WTC11 (cell line): Measurements from ENCODE around the gene BORCS8. TPM values are rescaled to one million over a fixed set of nuclear protein-coding genes. Genes with fewer than 3 reads are reported as not detected.

Experiments
- ATAC-seq: fragments of 200-7000 bp; cut with Tn5 transposase; 2 replicates; pipeline ENCODE4 v1.10.0; 2021; ENCODE audit warnings: mild to moderate bottlenecking, moderate library complexity
- CTCF ChIA-PET: fragments of 300-600 bp; sonication (Branson Sonifier 250); formaldehyde crosslinking; loops from one replicate; lab custom pipeline; 2021; ENCODE audit warnings: antibody characterized with exemption; lab: Charles Lee
- POLR2A ChIA-PET: fragments of 350-600 bp; sonication (Branson Sonifier 250); formaldehyde crosslinking; loops from one replicate; lab custom pipeline; 2021; ENCODE audit warnings: antibody characterized with exemption; lab: Charles Lee
- DNase-seq: peaks from one replicate; pipeline ENCODE4 v3.0.0; 2021; ENCODE audit warnings: low spot score
- H3K27ac Mint-ChIP-seq: 2 replicates; pipeline ENCODE4 v1.8.0; 2021; ENCODE audit warnings: mixed read lengths
- H3K27me3 Mint-ChIP-seq: 2 replicates; pipeline ENCODE4 v1.8.0; 2021; ENCODE audit warnings: low read depth, mild to moderate bottlenecking, moderate library complexity, mixed read lengths
- H3K36me3 Mint-ChIP-seq: 2 replicates; pipeline ENCODE4 v1.8.0; 2021; ENCODE audit warnings: mixed read lengths
- H3K4me1 Mint-ChIP-seq: 2 replicates; pipeline ENCODE4 v1.8.0; 2022; ENCODE audit warnings: mixed read lengths
- H3K4me3 Mint-ChIP-seq: 2 replicates; pipeline ENCODE4 v1.8.0; 2021; ENCODE audit warnings: mild to moderate bottlenecking, moderate library complexity, mixed read lengths
- H3K9me3 Mint-ChIP-seq: 2 replicates; pipeline ENCODE4 v1.8.0; 2021; ENCODE audit warnings: mixed read lengths
- KAT7 ChIP-seq: sonication (generic); formaldehyde crosslinking; IDR thresholded peaks from 2 replicates; pipeline ENCODE4 v1.8.1; 2023; ENCODE audit warnings: missing genetic modification reagents, mild to moderate bottlenecking, borderline replicate concordance
- NFE2L1 ChIP-seq: sonication (generic); formaldehyde crosslinking; IDR thresholded peaks from 2 replicates; pipeline ENCODE4 v1.8.1; 2023; ENCODE audit warnings: missing genetic modification reagents
- NFYB ChIP-seq: sonication (generic); formaldehyde crosslinking; conservative IDR thresholded peaks from 2 replicates; pipeline ENCODE4 v1.8.0; 2022; ENCODE audit warnings: low read depth, missing genetic modification reagents
- OVOL2 ChIP-seq: fragments of 250-450 bp; sonication (Bioruptor Pico); IDR thresholded peaks from 2 replicates; pipeline ENCODE4 v1.9.0; 2021; ENCODE audit warnings: mild to moderate bottlenecking, borderline replicate concordance
- RELA ChIP-seq: sonication (generic); formaldehyde crosslinking; IDR thresholded peaks from 2 replicates; pipeline ENCODE4 v1.8.1; 2022; ENCODE audit warnings: missing genetic modification reagents, mild to moderate bottlenecking, borderline replicate concordance
- RORB ChIP-seq: fragments of 250-450 bp; sonication (Bioruptor Pico); IDR thresholded peaks from 2 replicates; pipeline ENCODE4 v1.9.0; 2021; ENCODE audit warnings: mild to moderate bottlenecking
- SMAD3 ChIP-seq: sonication (generic); formaldehyde crosslinking; IDR thresholded peaks from 2 replicates; pipeline ENCODE4 v1.8.0; 2022; ENCODE audit warnings: missing genetic modification reagents, mild to moderate bottlenecking, borderline replicate concordance
- SOX15 ChIP-seq: fragments of 250-450 bp; sonication (Bioruptor Pico); IDR thresholded peaks from 2 replicates; pipeline ENCODE4 v1.9.0; 2021; ENCODE audit warnings: mild to moderate bottlenecking
- SP1 ChIP-seq: sonication (generic); formaldehyde crosslinking; conservative IDR thresholded peaks from 2 replicates; pipeline ENCODE4 v1.8.1; 2022; ENCODE audit warnings: missing genetic modification reagents
- TEAD1 ChIP-seq: sonication (generic); formaldehyde crosslinking; IDR thresholded peaks from 2 replicates; pipeline ENCODE4 v1.8.0; 2022; ENCODE audit warnings: mild to moderate bottlenecking, missing genetic modification reagents
- TP53 ChIP-seq: sonication (generic); formaldehyde crosslinking; IDR thresholded peaks from 2 replicates; pipeline ENCODE4 v1.8.1; 2023; ENCODE audit warnings: mild to moderate bottlenecking, missing genetic modification reagents
- ZNF121 ChIP-seq: sonication (generic); formaldehyde crosslinking; IDR thresholded peaks from 2 replicates; pipeline ENCODE4 v1.8.0; 2023; ENCODE audit warnings: missing genetic modification reagents
- ZNF138 ChIP-seq: sonication (generic); formaldehyde crosslinking; conservative IDR thresholded peaks from 2 replicates; pipeline ENCODE4 v1.8.1; 2022; ENCODE audit warnings: mild to moderate bottlenecking, moderate library complexity, missing genetic modification reagents
- ZNF263 ChIP-seq: sonication (generic); formaldehyde crosslinking; IDR thresholded peaks from 2 replicates; pipeline ENCODE4 v1.8.1; 2022; ENCODE audit warnings: low read depth, mild to moderate bottlenecking, moderate library complexity, missing genetic modification reagents
- total RNA-seq: library from RNA; stranded (reverse); gene quantifications from 3 replicates; pipeline ENCODE4 v1.2.3, GENCODE V29; 2021
- TF ChIP-seq, protein P1 (sequence below): sonication (generic); formaldehyde crosslinking; IDR thresholded peaks from 2 replicates; pipeline ENCODE4 v1.8.0; 2023; ENCODE audit warnings: missing genetic modification reagents
- TF ChIP-seq, protein P2 (sequence below): sonication (generic); formaldehyde crosslinking; IDR thresholded peaks from 2 replicates; pipeline ENCODE4 v1.8.1; 2023; ENCODE audit warnings: mild to moderate bottlenecking, moderate library complexity, missing genetic modification reagents
- TF ChIP-seq, protein P3 (sequence below): sonication (generic); formaldehyde crosslinking; IDR thresholded peaks from 2 replicates; pipeline ENCODE4 v1.8.0; 2023; ENCODE audit warnings: missing genetic modification reagents, mild to moderate bottlenecking, borderline replicate concordance
- TF ChIP-seq, protein P4 (sequence below): fragments of 250-450 bp; sonication (Bioruptor Pico); conservative IDR thresholded peaks from 2 replicates; pipeline ENCODE4 v1.9.0; 2021; ENCODE audit warnings: mild to moderate bottlenecking
- TF ChIP-seq, protein P5 (sequence below): sonication (generic); formaldehyde crosslinking; IDR thresholded peaks from 2 replicates; pipeline ENCODE4 v1.8.0; 2022; ENCODE audit warnings: mild to moderate bottlenecking, missing genetic modification reagents
- TF ChIP-seq, protein P6 (sequence below): sonication (generic); formaldehyde crosslinking; IDR thresholded peaks from 2 replicates; pipeline ENCODE4 v1.8.0; 2023; ENCODE audit warnings: mild to moderate bottlenecking, missing genetic modification reagents
- TF ChIP-seq, protein P7 (sequence below): sonication (generic); formaldehyde crosslinking; IDR thresholded peaks from 2 replicates; pipeline ENCODE4 v1.8.0; 2022; ENCODE audit warnings: mild to moderate bottlenecking, missing genetic modification reagents
- TF ChIP-seq, protein P8 (sequence below): fragments of 250-450 bp; sonication (Bioruptor Pico); IDR thresholded peaks from 2 replicates; pipeline ENCODE4 v1.9.0; 2021; ENCODE audit warnings: mild to moderate bottlenecking

Gene BORCS8
- total RNA-seq, 1 experiment from 2014 or later = 20.9 TPM

DNA sequence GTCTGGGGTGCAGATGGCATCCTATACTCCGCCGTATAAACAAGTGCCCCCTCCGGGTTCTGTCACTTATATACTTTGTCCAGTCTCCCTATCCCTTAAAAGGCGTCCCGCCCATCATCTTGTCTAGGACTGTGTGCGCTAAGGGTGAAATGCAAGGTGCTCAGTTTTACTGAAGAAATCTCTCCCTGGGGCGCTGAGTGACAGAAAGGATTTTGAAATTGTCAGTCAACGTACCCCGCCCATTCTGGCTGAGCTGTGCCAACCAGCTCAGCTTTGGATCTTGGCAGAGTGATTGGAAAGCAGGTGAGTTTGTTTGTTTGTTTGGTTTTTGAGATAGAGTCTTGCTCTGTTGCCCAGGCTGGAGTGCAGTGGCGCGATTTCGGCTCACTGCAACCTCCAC lies 49.6 kb downstream of the BORCS8 start:
- CTCF ChIA-PET = interaction anchor here (0.5 to 1.6 kb wide), 2 partner anchors 15 to 22 kb away, joined by 5 to 6 read pairs; no protein-coding TSS in a partner anchor
- peaks cover 9% of the 10 kb centered on the region for H3K4me1 Mint-ChIP-seq
- H3K9me3 Mint-ChIP-seq = 0 out of 2 replicates have a peak, but pooled peaks cover 4% of the 10 kb centered on the region
- H3K4me3 Mint-ChIP-seq = no peak overlapping the region
- POLR2A ChIA-PET = no interaction called here
- H3K36me3 Mint-ChIP-seq = no peaks in the 10 kb centered on the region
- no peak for ATAC-seq
- H3K27me3 Mint-ChIP-seq = peaks cover 50% of the 10 kb centered on the region
- DNase-seq = no peak
- TF ChIP-seq, protein P1, sequence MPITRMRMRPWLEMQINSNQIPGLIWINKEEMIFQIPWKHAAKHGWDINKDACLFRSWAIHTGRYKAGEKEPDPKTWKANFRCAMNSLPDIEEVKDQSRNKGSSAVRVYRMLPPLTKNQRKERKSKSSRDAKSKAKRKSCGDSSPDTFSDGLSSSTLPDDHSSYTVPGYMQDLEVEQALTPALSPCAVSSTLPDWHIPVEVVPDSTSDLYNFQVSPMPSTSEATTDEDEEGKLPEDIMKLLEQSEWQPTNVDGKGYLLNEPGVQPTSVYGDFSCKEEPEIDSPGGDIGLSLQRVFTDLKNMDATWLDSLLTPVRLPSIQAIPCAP (CRISPR knock-in tag) = no peak
- TF ChIP-seq KAT7 = no peak
- TF ChIP-seq, protein P2, sequence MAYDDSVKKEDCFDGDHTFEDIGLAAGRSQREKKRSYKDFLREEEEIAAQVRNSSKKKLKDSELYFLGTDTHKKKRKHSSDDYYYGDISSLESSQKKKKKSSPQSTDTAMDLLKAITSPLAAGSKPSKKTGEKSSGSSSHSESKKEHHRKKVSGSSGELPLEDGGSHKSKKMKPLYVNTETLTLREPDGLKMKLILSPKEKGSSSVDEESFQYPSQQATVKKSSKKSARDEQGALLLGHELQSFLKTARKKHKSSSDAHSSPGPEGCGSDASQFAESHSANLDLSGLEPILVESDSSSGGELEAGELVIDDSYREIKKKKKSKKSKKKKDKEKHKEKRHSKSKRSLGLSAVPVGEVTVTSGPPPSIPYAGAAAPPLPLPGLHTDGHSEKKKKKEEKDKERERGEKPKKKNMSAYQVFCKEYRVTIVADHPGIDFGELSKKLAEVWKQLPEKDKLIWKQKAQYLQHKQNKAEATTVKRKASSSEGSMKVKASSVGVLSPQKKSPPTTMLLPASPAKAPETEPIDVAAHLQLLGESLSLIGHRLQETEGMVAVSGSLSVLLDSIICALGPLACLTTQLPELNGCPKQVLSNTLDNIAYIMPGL (CRISPR knock-in tag) = no peak
- TF ChIP-seq ZNF263 = no peak
- no peak for TF ChIP-seq TP53 (CRISPR knock-in tag)
- TF ChIP-seq NFE2L1 (CRISPR knock-in tag) = no peak
- no peak for TF ChIP-seq SP1 (CRISPR knock-in tag)
- TF ChIP-seq, protein P3, sequence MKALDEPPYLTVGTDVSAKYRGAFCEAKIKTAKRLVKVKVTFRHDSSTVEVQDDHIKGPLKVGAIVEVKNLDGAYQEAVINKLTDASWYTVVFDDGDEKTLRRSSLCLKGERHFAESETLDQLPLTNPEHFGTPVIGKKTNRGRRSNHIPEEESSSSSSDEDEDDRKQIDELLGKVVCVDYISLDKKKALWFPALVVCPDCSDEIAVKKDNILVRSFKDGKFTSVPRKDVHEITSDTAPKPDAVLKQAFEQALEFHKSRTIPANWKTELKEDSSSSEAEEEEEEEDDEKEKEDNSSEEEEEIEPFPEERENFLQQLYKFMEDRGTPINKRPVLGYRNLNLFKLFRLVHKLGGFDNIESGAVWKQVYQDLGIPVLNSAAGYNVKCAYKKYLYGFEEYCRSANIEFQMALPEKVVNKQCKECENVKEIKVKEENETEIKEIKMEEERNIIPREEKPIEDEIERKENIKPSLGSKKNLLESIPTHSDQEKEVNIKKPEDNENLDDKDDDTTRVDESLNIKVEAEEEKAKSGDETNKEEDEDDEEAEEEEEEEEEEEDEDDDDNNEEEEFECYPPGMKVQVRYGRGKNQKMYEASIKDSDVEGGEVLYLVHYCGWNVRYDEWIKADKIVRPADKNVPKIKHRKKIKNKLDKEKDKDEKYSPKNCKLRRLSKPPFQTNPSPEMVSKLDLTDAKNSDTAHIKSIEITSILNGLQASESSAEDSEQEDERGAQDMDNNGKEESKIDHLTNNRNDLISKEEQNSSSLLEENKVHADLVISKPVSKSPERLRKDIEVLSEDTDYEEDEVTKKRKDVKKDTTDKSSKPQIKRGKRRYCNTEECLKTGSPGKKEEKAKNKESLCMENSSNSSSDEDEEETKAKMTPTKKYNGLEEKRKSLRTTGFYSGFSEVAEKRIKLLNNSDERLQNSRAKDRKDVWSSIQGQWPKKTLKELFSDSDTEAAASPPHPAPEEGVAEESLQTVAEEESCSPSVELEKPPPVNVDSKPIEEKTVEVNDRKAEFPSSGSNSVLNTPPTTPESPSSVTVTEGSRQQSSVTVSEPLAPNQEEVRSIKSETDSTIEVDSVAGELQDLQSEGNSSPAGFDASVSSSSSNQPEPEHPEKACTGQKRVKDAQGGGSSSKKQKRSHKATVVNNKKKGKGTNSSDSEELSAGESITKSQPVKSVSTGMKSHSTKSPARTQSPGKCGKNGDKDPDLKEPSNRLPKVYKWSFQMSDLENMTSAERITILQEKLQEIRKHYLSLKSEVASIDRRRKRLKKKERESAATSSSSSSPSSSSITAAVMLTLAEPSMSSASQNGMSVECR (CRISPR knock-in tag) = no peak
- no peak for TF ChIP-seq OVOL2
- no peak for TF ChIP-seq SOX15 (CRISPR knock-in tag)
- no peak for TF ChIP-seq RELA (CRISPR knock-in tag)
- H3K27ac Mint-ChIP-seq = no peak overlapping the region

DNA sequence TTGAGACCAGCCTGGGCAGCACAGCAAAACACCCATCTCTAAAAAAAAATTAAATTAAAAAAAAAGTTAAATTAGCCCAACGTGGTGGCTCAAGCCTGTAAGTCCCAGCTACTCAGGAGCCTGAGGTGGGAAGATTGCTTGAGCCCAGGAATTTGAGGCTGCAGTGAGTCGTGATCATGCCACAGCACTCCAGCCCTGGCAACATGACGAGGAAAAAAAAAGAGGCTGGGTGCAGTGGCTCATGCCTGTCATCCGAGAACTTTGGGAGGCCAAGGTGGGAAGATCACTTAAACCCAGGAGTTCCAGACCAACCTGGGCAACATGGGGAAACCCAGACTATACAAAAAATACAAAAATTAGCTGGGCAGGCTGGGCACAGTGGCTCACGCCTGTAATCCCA lies 51.5 kb downstream of the BORCS8 start:
- no peak overlapping the region for H3K27ac Mint-ChIP-seq
- no peaks in the 10 kb centered on the region for H3K36me3 Mint-ChIP-seq
- ATAC-seq (no peak), DNase-seq (no peak)
- peaks cover 14% of the 10 kb centered on the region for H3K4me1 Mint-ChIP-seq
- H3K27me3 Mint-ChIP-seq = peaks cover 55% of the 10 kb centered on the region
- POLR2A ChIA-PET = no interaction called here
- 0 out of 2 replicates have a peak, but pooled peaks cover 4% of the 10 kb centered on the region for H3K9me3 Mint-ChIP-seq
- no peak overlapping the region for H3K4me3 Mint-ChIP-seq
- CTCF ChIA-PET = interaction anchor here (0.8 to 1.9 kb wide), 5 partner anchors 19 to 85 kb away, joined by 3 to 4 read pairs (median 3); partner anchors contain the start of gene SLC25A42
- TF ChIP-seq SMAD3 = no peak
- TF ChIP-seq RORB (CRISPR knock-in tag) = no peak
- TF ChIP-seq ZNF138 (CRISPR knock-in tag) = no peak
- TF ChIP-seq TEAD1 (CRISPR knock-in tag) = no peak
- TF ChIP-seq ZNF121 (CRISPR knock-in tag) = no peak
- TF ChIP-seq, protein P4, sequence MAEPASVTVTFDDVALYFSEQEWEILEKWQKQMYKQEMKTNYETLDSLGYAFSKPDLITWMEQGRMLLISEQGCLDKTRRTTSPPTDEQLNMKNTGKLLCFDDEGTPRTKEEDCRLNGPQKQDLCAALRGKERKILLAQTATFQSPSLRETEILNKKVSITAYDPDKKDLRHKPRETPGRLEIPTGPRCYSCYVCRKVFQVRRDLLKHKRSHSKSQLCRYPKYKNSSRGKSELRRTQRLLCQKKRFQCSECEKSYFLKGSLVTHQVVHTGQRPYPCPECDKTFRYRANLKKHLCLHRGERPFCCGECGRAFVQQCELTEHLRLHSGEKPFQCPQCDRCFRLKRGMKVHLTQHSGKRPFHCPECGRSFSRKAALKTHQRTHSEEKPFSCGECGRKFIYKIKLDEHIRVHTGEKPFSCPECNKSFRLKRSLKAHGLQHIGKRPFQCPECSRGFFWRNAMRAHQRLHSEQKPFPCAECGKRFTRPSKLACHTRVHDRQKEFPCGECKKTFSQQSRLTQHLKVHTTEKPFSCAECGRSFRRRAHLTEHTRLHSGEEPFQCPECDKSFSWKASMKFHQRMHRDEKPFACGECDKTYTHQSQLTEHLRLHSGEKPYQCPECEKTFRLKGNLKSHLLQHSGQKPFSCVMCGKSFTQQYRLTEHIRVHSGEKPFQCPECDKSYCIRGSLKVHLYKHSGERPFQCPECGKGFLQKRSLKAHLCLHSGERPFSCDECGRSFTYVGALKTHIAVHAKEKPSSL = no peak
- TF ChIP-seq, protein P5, sequence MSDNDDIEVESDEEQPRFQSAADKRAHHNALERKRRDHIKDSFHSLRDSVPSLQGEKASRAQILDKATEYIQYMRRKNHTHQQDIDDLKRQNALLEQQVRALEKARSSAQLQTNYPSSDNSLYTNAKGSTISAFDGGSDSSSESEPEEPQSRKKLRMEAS (CRISPR knock-in tag) = no peak
- TF ChIP-seq, protein P6, sequence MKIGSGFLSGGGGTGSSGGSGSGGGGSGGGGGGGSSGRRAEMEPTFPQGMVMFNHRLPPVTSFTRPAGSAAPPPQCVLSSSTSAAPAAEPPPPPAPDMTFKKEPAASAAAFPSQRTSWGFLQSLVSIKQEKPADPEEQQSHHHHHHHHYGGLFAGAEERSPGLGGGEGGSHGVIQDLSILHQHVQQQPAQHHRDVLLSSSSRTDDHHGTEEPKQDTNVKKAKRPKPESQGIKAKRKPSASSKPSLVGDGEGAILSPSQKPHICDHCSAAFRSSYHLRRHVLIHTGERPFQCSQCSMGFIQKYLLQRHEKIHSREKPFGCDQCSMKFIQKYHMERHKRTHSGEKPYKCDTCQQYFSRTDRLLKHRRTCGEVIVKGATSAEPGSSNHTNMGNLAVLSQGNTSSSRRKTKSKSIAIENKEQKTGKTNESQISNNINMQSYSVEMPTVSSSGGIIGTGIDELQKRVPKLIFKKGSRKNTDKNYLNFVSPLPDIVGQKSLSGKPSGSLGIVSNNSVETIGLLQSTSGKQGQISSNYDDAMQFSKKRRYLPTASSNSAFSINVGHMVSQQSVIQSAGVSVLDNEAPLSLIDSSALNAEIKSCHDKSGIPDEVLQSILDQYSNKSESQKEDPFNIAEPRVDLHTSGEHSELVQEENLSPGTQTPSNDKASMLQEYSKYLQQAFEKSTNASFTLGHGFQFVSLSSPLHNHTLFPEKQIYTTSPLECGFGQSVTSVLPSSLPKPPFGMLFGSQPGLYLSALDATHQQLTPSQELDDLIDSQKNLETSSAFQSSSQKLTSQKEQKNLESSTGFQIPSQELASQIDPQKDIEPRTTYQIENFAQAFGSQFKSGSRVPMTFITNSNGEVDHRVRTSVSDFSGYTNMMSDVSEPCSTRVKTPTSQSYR (CRISPR knock-in tag) = no peak
- TF ChIP-seq, protein P1 (CRISPR knock-in tag) = no peak
- no peak for TF ChIP-seq NFYB (CRISPR knock-in tag)
- TF ChIP-seq, protein P7, sequence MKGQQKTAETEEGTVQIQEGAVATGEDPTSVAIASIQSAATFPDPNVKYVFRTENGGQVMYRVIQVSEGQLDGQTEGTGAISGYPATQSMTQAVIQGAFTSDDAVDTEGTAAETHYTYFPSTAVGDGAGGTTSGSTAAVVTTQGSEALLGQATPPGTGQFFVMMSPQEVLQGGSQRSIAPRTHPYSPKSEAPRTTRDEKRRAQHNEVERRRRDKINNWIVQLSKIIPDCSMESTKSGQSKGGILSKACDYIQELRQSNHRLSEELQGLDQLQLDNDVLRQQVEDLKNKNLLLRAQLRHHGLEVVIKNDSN = no peak
- TF ChIP-seq, protein P8, sequence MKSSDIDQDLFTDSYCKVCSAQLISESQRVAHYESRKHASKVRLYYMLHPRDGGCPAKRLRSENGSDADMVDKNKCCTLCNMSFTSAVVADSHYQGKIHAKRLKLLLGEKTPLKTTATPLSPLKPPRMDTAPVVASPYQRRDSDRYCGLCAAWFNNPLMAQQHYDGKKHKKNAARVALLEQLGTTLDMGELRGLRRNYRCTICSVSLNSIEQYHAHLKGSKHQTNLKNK (CRISPR knock-in tag) = no peak
